ENCODE results near the gene TNN. TPM values are rescaled to one million over a fixed set of nuclear protein-coding genes. Genes with fewer than 3 reads are reported as not detected.

TNN gene
- total RNA-seq, 4 donors from 2014 or later, result 0.19 to 6.9 (median 0.40) TPM

GRCh38 chr1:175078629-175079028 lies 11.0 kb downstream of the TNN start:
- DNase-seq (ENCODE audit: low spot score) (no peak), ATAC-seq (ENCODE audit: low FRiP score) (no peak)
- no peak for TF ChIP-seq CTCF (IDR thresholded peaks at IDR 0.05)

- TF ChIP-seq CTCF (IDR thresholded peaks at IDR 0.05), result no peak
- DNase-seq (ENCODE audit: low spot score) (no peak), ATAC-seq (ENCODE audit: low FRiP score) (no peak)
Observed at GRCh38 chr1:175079338-175079737, 11.7 kb downstream of the TNN start.

- no peak for TF ChIP-seq CTCF (IDR thresholded peaks at IDR 0.05)
- ATAC-seq (ENCODE audit: low FRiP score), result peak; percentile 15
- DNase-seq (ENCODE audit: low spot score), result no peak
Observed at GRCh38 chr1:175080030-175080429, 12.4 kb downstream of the TNN start.

- no peak for DNase-seq (ENCODE audit: low spot score)
Observed at GRCh38 chr1:175081983-175082382, 14.3 kb downstream of the TNN start.

GRCh38 chr1:175088525-175088951 lies 20.9 kb downstream of the TNN start:
- no peak for DNase-seq (ENCODE audit: low spot score)
- ATAC-seq (ENCODE audit: low FRiP score), result no peak
- TF ChIP-seq CTCF (IDR thresholded peaks at IDR 0.05), result no peak

More at GRCh38 chr1:175081983-175082382, 14.3 kb downstream of the TNN start:
- TF ChIP-seq CTCF (IDR thresholded peaks at IDR 0.05), result no peak
- no peak for ATAC-seq (ENCODE audit: low FRiP score)

GRCh38 chr1:175089136-175089718 lies 21.6 kb downstream of the TNN start:
- no peak for ATAC-seq (ENCODE audit: low FRiP score)
- TF ChIP-seq CTCF (IDR thresholded peaks at IDR 0.05), result no peak
- no peak for DNase-seq (ENCODE audit: low spot score)

- no peak for TF ChIP-seq CTCF (IDR thresholded peaks at IDR 0.05)
- no peak for ATAC-seq (ENCODE audit: low FRiP score)
- no peak for DNase-seq (ENCODE audit: low spot score)
Observed at GRCh38 chr1:175090780-175091179, 23.1 kb downstream of the TNN start.
